A549 (cell line): ENCODE results near the gene PCID2. TPM values are rescaled to one million over a fixed set of nuclear protein-coding genes. Genes with fewer than 3 reads are reported as not detected.
"Not testable (repeated sequence)": the region's sequence is repeated elsewhere in the genome, so short reads cannot be mapped to it uniquely, and the experiment has no call there.

Source experiments
- ATAC-seq, 2 experiments: fragments of 200-7000 bp in 1 of 2; fragments of >200 bp in 1 of 2; cut with Nextera tagmentation in 1 of 2; cut with Tn5 transposase in 1 of 2; 3 replicates each; pipeline versions ENCODE4 v1.8.0 to v1.9.1; 2018 to 2020; ENCODE audit warnings: mild to moderate bottlenecking in 1 of 2, moderate library complexity in 1 of 2
- CTCF ChIA-PET: fragments of 300-600 bp; sonication (Branson Sonifier 250); formaldehyde crosslinking; extraction: SDS; loops from one replicate; lab custom pipeline; 2021; ENCODE audit warnings: antibody characterized with exemption, inconsistent platforms; lab: Yijun Ruan, JAX
- POLR2A ChIA-PET: fragments of 350-600 bp; formaldehyde crosslinking; extraction: SDS; loops from one replicate; lab custom pipeline; 2021; ENCODE audit warnings: antibody characterized with exemption, inconsistent platforms; lab: Yijun Ruan, JAX
- DNase-seq, 2 experiments: peaks; one replicate each; pipeline versions ENCODE4 v3.0.0 to v3.0.0-alpha.2; 2011 to 2016; ENCODE audit warnings: low read depth in 1 of 2, low spot score in 1 of 2
- FAIRE-seq: peaks from 2 replicates; lab custom pipeline; 2011; peaks lifted over from hg19 to GRCh38; lab: Jason Lieb, UNC
- H3K27ac ChIP-seq, 2 experiments: fragments of >200 bp; sonication (Bioruptor Twin); formaldehyde crosslinking; 3 replicates each; pipeline ENCODE4 v1.5.1; 2016 to 2017
- H3K4me1 ChIP-seq: fragments of >200 bp; sonication (Bioruptor Twin); formaldehyde crosslinking; 3 replicates; pipeline ENCODE4 v1.6.1; 2016
- H3K4me2 ChIP-seq: fragments of >200 bp; sonication (Bioruptor Twin); formaldehyde crosslinking; 3 replicates; pipeline ENCODE4 v1.6.1; 2016
- H3K4me3 ChIP-seq: fragments of >200 bp; sonication (Bioruptor Twin); formaldehyde crosslinking; 3 replicates; pipeline ENCODE4 v1.5.1; 2016
- H3K9me3 ChIP-seq: fragments of >200 bp; sonication (Bioruptor Twin); formaldehyde crosslinking; 3 replicates; pipeline ENCODE4 v1.6.1; 2016
- BHLHE40 ChIP-seq: IDR thresholded peaks from 2 replicates; pipeline ENCODE4 v1.6.1; 2012; ENCODE audit warnings: low read depth, low read length, inconsistent platforms
- CBX2 ChIP-seq: fragments of 200-600 bp; sonication (generic); IDR thresholded peaks from 2 replicates; pipeline ENCODE4 v1.6.1; 2016; ENCODE audit warnings: low read depth, mild to moderate bottlenecking, borderline replicate concordance
- CBX8 ChIP-seq: fragments of 200-600 bp; sonication (generic); IDR thresholded peaks from 2 replicates; pipeline ENCODE4 v1.6.1; 2016
- CEBPB ChIP-seq, 2 experiments: fragments of >200 bp in 1 of 2; sonication (Bioruptor Twin) in 1 of 2; formaldehyde crosslinking in 1 of 2; IDR thresholded peaks; 2 replicates each; pipeline ENCODE4 v1.6.1; 2012 to 2016
- CHD4 ChIP-seq: fragments of 200-600 bp; sonication (generic); IDR thresholded peaks from 2 replicates; pipeline ENCODE4 v1.6.1; 2016; ENCODE audit warnings: antibody characterized with exemption, mild to moderate bottlenecking, borderline replicate concordance
- EHF ChIP-seq: fragments of 250-450 bp; sonication (Bioruptor Pico); IDR thresholded peaks from 2 replicates; pipeline ENCODE4 v1.5.0; 2020; ENCODE audit warnings: mild to moderate bottlenecking
- EP300 ChIP-seq, 2 experiments: fragments of >200 bp; sonication (Bioruptor Twin); formaldehyde crosslinking; IDR thresholded peaks; 2 replicates in 1 of 2; 3 replicates in 1 of 2; pipeline ENCODE4 v1.6.1; 2016 to 2017
- ESRRA ChIP-seq: fragments of 150-350 bp; IDR thresholded peaks from 2 replicates; pipeline ENCODE4 v1.6.1; 2014; ENCODE audit warnings: mild to moderate bottlenecking, low read length, borderline replicate concordance
- HEYL ChIP-seq: fragments of 250-450 bp; sonication (Bioruptor Pico); IDR thresholded peaks from 2 replicates; pipeline ENCODE4 v1.8.0; 2021; ENCODE audit warnings: mild to moderate bottlenecking, moderate library complexity
- HMGXB4 ChIP-seq: fragments of 250-450 bp; sonication (Bioruptor Pico); IDR thresholded peaks from 2 replicates; pipeline ENCODE4 v1.5.0; 2021; ENCODE audit warnings: mild to moderate bottlenecking, moderate library complexity, borderline replicate concordance
- HOXA7 ChIP-seq: fragments of 250-450 bp; sonication (Bioruptor Pico); IDR thresholded peaks from 2 replicates; pipeline ENCODE4 v1.5.0; 2020; ENCODE audit warnings: mild to moderate bottlenecking, moderate library complexity
- HOXB5 ChIP-seq: fragments of 250-450 bp; sonication (Bioruptor Pico); IDR thresholded peaks from 2 replicates; pipeline ENCODE4 v1.5.0; 2020; ENCODE audit warnings: mild to moderate bottlenecking, moderate library complexity
- JUN ChIP-seq, 2 experiments: fragments of >200 bp; sonication (Bioruptor Twin); formaldehyde crosslinking; IDR thresholded peaks; 2 replicates in 1 of 2; 3 replicates in 1 of 2; pipeline ENCODE4 v1.6.1; 2016 to 2017
- KDM1A ChIP-seq: fragments of 200-600 bp; sonication (generic); IDR thresholded peaks from 2 replicates; pipeline ENCODE4 v1.6.1; 2016; ENCODE audit warnings: low read depth, mild to moderate bottlenecking
- KDM5A ChIP-seq: fragments of 200-600 bp; sonication (generic); IDR thresholded peaks from 2 replicates; pipeline ENCODE4 v1.6.1; 2016; ENCODE audit warnings: antibody characterized with exemption, mild to moderate bottlenecking
- NR3C1 ChIP-seq: fragments of >200 bp; sonication (Bioruptor Twin); formaldehyde crosslinking; IDR thresholded peaks from 3 replicates; pipeline ENCODE4 v1.6.1; 2017
- PBX3 ChIP-seq: IDR thresholded peaks from 2 replicates; pipeline ENCODE4 v1.6.1; 2012
- PHF8 ChIP-seq: fragments of 200-600 bp; sonication (generic); IDR thresholded peaks from 2 replicates; pipeline ENCODE4 v1.6.1; 2016; ENCODE audit warnings: low read depth, mild to moderate bottlenecking, antibody characterized with exemption, moderate library complexity, borderline replicate concordance
- POLR2AphosphoS2 ChIP-seq: conservative IDR thresholded peaks from 2 replicates; pipeline ENCODE4 v1.6.1; 2012; ENCODE audit warnings: low read length, improper control_type of control experiment, inconsistent platforms
- RAD21 ChIP-seq, 2 experiments: fragments of >200 bp in 1 of 2; sonication (Bioruptor Twin) in 1 of 2; formaldehyde crosslinking in 1 of 2; IDR thresholded peaks in 1 of 2; conservative IDR thresholded peaks in 1 of 2; 2 replicates in 1 of 2; 3 replicates in 1 of 2; pipeline ENCODE4 v1.6.1; 2012 to 2018; ENCODE audit warnings: inconsistent platforms in 1 of 2
- SMC3 ChIP-seq: fragments of >200 bp; sonication (Bioruptor Twin); formaldehyde crosslinking; IDR thresholded peaks from 3 replicates; pipeline ENCODE4 v1.6.1; 2018; ENCODE audit warnings: inconsistent platforms
- SREBF2 ChIP-seq: fragments of 450-650 bp; IDR thresholded peaks from 2 replicates; pipeline ENCODE4 v1.6.1; 2014; ENCODE audit warnings: mild to moderate bottlenecking, moderate library complexity
- TP53 ChIP-seq: fragments of 250-450 bp; sonication (Bioruptor Pico); IDR thresholded peaks from 2 replicates; pipeline ENCODE4 v1.5.0; 2021; ENCODE audit warnings: mild to moderate bottlenecking, moderate library complexity
- ZC3H11A ChIP-seq: fragments of 450-650 bp; IDR thresholded peaks from 2 replicates; pipeline ENCODE4 v1.6.1; 2014; ENCODE audit warnings: antibody characterized with exemption, mild to moderate bottlenecking
- ZSCAN20 ChIP-seq: fragments of 250-450 bp; sonication (Bioruptor Pico); IDR thresholded peaks from 2 replicates; pipeline ENCODE4 v1.8.0; 2022; ENCODE audit warnings: mild to moderate bottlenecking, moderate library complexity
- WGBS: methylation state at CpG from one replicate; pipeline ENCODE4 v1.1.6; 2017; ENCODE audit errors: missing lambda C conversion rate; 5-methylcytosine and 5-hydroxymethylcytosine counted together
- polyA plus RNA-seq, 4 experiments: library from polyadenylated mRNA; depleted of rRNA in 3 of 4; stranded (reverse); fragments of >200 nt; fragmentation: RNase III in 1 of 4; extraction: RNeasy Plus Mini Kit Qiagen cat#74134 plus additional on column Dnase treatment in 1 of 4; gene quantifications; 2 replicates in 3 of 4; 3 replicates in 1 of 4; pipeline ENCODE4 v1.2.3, GENCODE V29; 2011 to 2017
- TF ChIP-seq, protein P1 (sequence below): fragments of 250-450 bp; sonication (Bioruptor Pico); IDR thresholded peaks from 2 replicates; pipeline ENCODE4 v1.5.0; 2020; ENCODE audit warnings: low read depth, mild to moderate bottlenecking, moderate library complexity

PCID2 gene
- polyA plus RNA-seq, 2 of the 4 experiments (the other 2 are of a cell fraction), result 37.7 to 68.7 TPM

GRCh38 chr13:113162783-113163685 is 45.4 kb downstream of the PCID2 start:
- Histone ChIP-seq H3K4me2 (no peak overlapping the region), H3K4me1 (no peaks in the 10 kb centered on the region), H3K4me3 (no peak overlapping the region), H3K27ac (no peak overlapping the region), H3K9me3 (no peaks in the 10 kb centered on the region)
- ChIA-PET POLR2A (no interaction called here), CTCF (no interaction called here)
- peak; percentile 34 to 36; a peak in 4 of 6 replicates for ATAC-seq
- no peak for DNase-seq
- no peak for FAIRE-seq
- TF ChIP-seq JUN (IDR thresholded peaks at IDR 0.05) (no peak), PHF8 (no peak), KDM5A (no peak), HOXA7 (no peak), ESRRA (no peak), EP300 (IDR thresholded peaks at IDR 0.05) (no peak), CBX8 (no peak), RAD21 (conservative IDR thresholded peaks at IDR 0.05 in 1 of 2, IDR thresholded peaks at IDR 0.05 in 1 of 2) (no peak), HEYL (CRISPR knock-in tag) (no peak), CBX2 (no peak), HOXB5 (CRISPR knock-in tag) (no peak), HMGXB4 (CRISPR knock-in tag) (no peak), SREBF2 (no peak), ZSCAN20 (CRISPR knock-in tag) (no peak), ZC3H11A (no peak), NR3C1 (no peak), TP53 (no peak), KDM1A (no peak), CEBPB (IDR thresholded peaks at IDR 0.05) (no peak)
- TF ChIP-seq, protein P1, sequence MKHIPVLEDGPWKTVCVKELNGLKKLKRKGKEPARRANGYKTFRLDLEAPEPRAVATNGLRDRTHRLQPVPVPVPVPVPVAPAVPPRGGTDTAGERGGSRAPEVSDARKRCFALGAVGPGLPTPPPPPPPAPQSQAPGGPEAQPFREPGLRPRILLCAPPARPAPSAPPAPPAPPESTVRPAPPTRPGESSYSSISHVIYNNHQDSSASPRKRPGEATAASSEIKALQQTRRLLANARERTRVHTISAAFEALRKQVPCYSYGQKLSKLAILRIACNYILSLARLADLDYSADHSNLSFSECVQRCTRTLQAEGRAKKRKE (CRISPR knock-in tag), result no peak
- 70% methylated on average over 14 of the region's 25 CpGs for WGBS

- H3K9me3 ChIP-seq, POLR2A ChIA-PET, H3K27ac ChIP-seq, ATAC-seq, CTCF ChIA-PET, H3K4me1 ChIP-seq, FAIRE-seq, H3K4me2 ChIP-seq, H3K4me3 ChIP-seq, DNase-seq: not testable (repeated sequence)
- no CpG with 5 or more reads among the region's 13 CpGs for WGBS
Measured at GRCh38 chr13:113161975-113162374, 46.5 kb downstream of the PCID2 start.

GRCh38 chr13:113161433-113161832 is 47.0 kb downstream of the PCID2 start:
- 71% methylated on average over 13 of the region's 16 CpGs for WGBS
- H3K27ac ChIP-seq, result no peak overlapping the region
- FAIRE-seq (no peak), ATAC-seq (no peak), DNase-seq (no peak)
- H3K4me1 ChIP-seq, result no peaks in the 10 kb centered on the region
- POLR2A ChIA-PET, result no interaction called here
- H3K4me2 ChIP-seq, result no peak overlapping the region
- no peaks in the 10 kb centered on the region for H3K9me3 ChIP-seq
- CTCF ChIA-PET, result no interaction called here
- no peak overlapping the region for H3K4me3 ChIP-seq
- no peak for TF ChIP-seq PBX3
- TF ChIP-seq CHD4, result no peak
- TF ChIP-seq JUN (IDR thresholded peaks at IDR 0.05), result no peak
- TF ChIP-seq SMC3, result no peak
- TF ChIP-seq HEYL (CRISPR knock-in tag), result no peak
- no peak for TF ChIP-seq HMGXB4 (CRISPR knock-in tag)
- no peak for TF ChIP-seq BHLHE40
- TF ChIP-seq POLR2AphosphoS2, result no peak
- no peak for TF ChIP-seq EHF
